Ecto neural progenitor cell (in vitro differentiated cells): ENCODE data around the gene UPK1A.
"Not testable (repeated sequence)": the region's sequence is repeated elsewhere in the genome, so short reads cannot be mapped to it uniquely, and the experiment has no call there.

Experiments used
- DNase-seq: peaks from one replicate; pipeline ENCODE4 v3.0.0-alpha.2; 2018; ENCODE audit warnings: low spot score

Gene UPK1A

DNA sequence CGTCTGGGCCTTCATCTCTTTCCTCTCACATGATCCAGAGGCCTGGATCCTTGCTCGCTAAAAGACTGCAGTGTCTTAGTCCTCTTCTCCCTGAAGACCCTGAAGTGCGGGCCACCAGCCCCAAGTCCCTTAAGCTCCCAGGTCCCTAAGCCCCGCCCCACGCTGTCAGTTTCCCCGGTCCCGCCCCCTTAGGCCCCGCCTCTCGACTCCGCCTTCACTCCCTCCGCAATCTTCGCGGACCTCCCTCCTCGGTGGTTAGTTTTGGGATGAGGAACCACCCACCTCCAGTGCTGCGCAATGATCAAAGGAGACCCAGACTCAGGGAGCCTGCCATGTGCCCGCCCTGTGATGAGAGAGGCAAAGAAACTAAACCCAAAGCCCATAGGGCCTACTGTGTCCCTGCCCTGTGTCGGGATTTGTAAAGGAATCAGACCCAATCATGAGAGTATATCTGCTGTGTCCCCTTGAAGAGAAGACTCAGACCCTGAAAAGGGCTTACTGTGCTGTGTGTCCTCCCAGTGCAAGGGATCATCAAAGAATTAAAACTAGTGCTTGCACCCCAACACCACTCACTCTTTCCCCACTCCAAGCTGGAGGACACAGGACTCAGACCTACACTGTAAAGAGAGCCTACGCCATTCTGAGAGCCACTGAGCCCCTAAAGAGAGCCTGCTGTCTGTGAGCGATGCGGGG lies 21.2 kb upstream of the UPK1A start:
- DNase-seq, result peak; percentile 91

DNA sequence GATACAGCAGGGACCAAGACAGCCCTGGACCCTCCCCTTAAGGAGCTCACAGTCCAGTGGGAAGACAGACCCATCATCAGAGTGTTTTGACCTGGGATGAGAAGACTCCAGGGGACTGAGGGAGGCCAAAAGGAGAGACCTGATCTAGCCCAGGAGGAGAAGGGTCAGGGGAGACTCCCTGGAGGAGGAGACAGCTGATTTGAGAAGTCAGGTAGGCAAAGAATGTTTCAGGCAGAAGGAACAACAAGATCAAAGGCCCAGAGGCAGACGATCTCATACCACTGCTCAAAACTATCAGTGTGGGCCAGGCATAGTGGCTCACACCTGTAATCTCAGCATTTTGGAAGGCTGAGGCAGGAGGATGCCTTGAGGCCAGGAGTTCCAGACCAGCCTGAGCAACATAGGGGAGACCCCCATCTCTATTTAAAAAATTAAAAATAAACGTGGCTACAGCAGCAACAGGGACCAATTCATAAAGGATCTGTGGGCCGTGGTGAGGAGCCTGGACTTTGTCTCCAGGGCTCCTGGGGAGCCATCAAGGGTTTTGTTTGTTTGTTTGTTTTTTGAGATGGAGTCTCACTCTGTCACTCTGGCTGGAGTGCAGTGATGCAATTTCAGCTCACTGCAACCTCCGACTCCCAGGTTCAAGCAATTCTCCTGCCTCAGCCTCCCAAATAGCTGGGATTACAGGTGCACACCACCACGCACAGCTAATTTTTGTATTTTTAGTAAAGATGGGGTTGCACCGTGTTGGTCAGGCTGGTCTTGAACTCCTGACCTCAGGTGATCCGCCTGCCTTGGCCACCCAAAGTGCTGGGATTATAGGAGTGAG lies 20.4 kb upstream of the UPK1A start:
- DNase-seq, result no peak

- peak; percentile 90 for DNase-seq
Measured at GRCh38 chr19:35648017-35648961, 18.0 kb upstream of the UPK1A start, which contains the start of gene COX6B1. COX6B1 (plus strand) TSS chr19:35648323; CDS start chr19:35651244, 2,921 bp downstream.

GRCh38 chr19:35650581-35650980 lies 15.7 kb upstream of the UPK1A start:
- DNase-seq, result no peak

- DNase-seq, result not testable (repeated sequence)
Measured at GRCh38 chr19:35654828-35655227, 11.5 kb upstream of the UPK1A start.

DNA sequence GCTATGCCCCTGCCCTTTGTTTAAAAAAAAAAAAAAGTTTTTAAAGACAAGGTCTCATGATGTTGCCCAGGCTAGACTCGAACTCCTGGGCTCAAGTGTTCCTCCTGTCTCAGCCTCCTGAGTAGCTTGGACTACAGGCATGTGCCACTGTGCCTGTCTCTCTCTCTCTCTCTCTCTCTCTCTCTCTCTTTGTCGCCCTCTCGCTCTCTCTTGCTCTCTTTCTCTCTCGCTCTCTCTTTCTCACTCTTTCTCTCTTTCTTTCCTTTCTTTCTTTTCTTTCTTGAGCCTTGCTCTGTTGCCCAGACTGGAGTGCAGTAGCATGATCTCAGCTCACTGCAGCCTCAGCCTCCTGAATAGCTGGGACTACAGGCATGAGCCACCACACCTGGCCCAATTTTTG lies 10.7 kb upstream of the UPK1A start:
- DNase-seq, result no peak

DNA sequence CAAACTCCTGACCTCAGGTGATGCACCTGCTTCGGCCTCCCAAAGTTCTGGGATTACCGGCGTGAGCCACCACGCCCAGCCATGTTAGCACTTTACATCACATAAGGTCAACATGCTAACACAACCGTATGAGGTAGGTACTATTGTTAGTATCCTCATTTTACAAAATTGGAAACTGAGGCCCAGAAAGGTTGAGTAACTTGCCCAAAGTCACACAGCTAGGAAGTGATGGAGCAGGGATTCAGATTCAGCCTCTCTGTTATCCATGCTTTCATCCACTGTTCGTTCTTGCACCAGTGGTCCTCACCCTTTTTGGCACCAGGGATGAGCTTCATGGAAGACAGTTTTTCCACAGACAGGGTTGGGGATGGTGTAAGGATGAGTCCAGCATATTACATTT lies 9.6 kb upstream of the UPK1A start:
- no peak for DNase-seq

- DNase-seq, result no peak
Measured at GRCh38 chr19:35657904-35658700, 8.2 kb upstream of the UPK1A start.

GRCh38 chr19:35661995-35662340 lies 4.3 kb upstream of the UPK1A start:
- no peak for DNase-seq

DNA sequence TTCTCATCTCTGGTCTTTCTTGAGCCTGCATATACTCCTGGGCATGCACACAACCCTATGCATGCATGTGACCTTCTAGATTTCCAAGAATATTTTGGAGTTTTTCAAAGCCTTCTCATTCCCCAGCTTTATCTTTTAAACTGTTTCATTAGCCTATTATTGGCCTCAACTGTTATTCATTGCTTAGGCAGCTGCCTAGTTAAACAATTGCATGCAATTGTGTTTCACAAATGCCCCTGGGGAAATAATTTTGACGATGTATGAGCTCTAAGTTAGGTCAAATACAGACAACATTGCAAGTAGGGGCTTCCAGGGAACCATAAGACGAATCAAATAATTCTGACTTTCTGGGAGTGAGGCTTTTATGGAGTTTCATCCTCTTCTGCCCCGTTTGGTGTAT lies 2.3 kb upstream of the UPK1A start:
- no peak for DNase-seq

DNA sequence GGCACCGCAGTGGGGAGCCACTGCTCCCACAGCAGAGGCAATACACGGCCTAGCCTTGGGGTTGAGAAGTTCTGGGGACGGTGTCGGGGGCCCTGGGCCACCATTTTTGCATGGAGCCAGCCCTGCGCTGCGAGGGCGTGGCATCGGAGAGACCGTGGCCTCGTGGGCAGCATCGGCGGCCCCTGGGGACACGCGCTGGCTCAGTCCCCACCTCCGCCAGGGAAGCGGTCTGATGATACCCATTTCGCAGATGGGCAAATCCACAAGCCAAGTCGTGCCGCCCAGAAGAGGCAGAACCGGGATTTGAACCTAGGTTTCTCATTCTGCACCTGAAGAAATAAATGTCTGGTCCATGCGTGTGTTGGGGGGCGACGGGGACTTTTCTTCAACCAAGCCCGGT lies 1.2 kb upstream of the UPK1A start:
- no peak for DNase-seq

GRCh38 chr19:35665604-35666003 lies 713 bp upstream of the UPK1A start:
- no peak for DNase-seq

- no peak for DNase-seq
Measured at GRCh38 chr19:35669566-35669965, 3.2 kb downstream of the UPK1A start.

GRCh38 chr19:35669974-35670373 lies 3.7 kb downstream of the UPK1A start:
- DNase-seq, result no peak

DNA sequence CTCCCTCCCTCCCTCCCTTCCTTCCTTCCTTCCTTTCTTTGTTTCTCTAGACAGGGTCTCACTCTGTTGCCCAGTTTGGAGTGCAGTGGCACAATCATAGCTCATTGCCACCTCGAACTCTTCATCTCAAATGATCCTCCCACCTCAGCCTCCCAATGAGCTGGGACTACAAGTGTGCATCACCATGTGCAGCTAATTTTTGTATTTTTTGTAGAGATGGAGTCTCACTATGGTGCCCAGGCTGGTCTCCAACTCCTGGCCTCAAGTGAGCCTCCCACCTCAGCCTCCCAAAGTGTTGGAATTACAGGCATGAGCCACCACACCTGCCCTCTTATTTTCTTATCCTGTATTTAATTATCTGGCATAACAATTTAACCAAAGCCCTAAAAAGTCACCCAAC lies 4.4 kb downstream of the UPK1A start:
- no peak for DNase-seq

DNA sequence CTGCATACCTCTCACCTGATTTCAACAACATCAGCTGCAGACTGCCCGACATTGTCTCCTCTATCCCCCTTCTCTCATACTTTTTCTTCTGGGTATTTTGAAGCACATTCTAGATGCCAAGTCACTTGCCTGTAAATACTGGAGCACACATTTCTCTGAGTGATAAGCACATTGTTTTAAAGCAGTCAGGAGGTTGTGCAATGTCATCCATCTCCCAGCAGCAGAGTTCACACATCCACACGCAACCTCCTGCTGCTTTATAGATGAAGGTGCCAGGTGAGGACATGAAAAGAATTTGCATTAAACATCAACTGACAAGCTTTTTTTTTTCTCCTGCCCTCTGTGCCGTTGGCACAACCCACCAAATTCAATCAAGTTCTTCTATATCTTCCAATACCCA lies 5.5 kb downstream of the UPK1A start:
- no peak for DNase-seq

DNA sequence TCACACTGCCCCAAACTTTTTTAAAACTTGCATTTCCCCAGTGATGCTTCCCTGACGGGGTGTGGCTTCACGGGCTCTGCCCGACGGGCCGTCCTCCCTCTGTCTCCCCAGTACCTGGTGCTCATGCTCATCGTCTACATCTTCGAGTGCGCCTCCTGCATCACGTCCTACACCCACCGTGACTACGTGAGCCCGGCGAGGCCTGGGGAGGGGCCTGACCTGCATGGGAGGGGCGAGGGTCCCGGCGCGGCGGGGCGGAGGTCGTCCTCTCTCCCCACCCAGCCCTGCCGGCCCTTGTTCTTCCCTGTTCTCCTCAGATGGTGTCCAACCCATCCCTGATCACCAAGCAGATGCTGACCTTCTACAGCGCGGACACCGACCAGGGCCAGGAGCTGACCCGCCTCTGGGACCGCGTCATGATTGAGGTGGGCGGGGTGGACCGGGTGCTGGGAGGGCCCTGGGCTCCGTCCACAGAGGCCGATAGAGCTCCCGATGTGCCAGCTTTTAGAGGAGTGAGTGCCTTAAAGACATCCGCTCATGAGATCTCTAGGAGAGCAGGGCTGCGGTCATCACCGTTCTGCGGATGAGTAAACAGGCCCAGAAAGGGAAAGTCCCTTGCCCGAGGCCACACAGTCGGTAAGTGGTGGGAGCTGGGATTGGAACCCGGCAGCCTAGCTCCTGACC lies 6.9 kb downstream of the UPK1A start:
- peak; percentile 74 for DNase-seq

DNA sequence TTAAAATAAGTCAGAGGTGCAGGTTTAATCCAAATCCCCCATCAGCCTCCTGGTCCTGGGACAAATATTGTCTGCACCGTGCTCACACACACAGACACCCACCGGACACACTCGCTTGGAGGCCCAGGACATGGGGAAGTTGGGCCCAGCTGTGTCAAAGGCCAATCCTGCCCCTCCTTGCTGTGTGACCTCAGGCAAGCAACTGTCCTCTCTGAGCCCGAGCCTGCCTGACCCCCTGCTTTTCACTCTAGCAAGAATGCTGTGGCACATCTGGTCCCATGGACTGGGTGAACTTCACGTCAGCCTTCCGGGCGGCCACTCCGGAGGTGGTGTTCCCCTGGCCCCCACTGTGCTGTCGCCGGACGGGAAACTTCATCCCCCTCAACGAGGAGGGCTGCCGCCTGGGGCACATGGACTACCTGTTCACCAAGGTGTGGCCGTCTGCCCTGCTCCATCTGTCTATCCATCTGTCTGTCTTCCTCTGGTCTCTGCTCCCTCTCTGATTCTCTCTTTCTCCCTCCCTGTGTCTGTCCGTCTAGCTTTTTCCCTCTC lies 9.3 kb downstream of the UPK1A start:
- no peak for DNase-seq

- DNase-seq, result no peak
Measured at GRCh38 chr19:35689836-35690235, 23.5 kb downstream of the UPK1A start.

- not testable (repeated sequence) for DNase-seq
Measured at GRCh38 chr19:35691106-35691505, 24.8 kb downstream of the UPK1A start.

GRCh38 chr19:35692010-35692409 lies 25.7 kb downstream of the UPK1A start:
- no peak for DNase-seq
